ENCODE data around the gene TRPM8. TPM values are rescaled to one million over a fixed set of nuclear protein-coding genes. Genes with fewer than 3 reads are reported as not detected.

TRPM8 gene
- total RNA-seq, 1 donor from 2014 or later = not detected

DNA sequence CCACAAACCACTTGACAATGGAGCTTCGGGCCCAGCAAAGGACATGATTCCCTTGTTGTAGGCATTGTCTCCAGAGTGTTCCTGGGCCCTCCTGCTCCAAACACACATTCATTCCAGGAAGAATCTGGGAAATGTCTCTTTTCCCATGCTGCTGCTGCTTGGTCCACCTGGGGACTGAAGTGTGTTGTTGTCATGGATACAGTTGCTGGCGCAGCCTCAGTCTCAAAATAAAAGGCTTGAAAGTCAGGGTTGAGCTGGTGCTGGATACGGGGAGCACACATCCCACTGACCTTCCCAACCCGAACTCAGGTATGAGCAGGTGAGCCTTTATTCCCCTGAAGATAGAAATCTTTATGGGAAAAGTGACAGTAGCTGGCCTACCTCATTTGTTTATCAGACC is 102.7 kb downstream of the TRPM8 start:
- Mint-ChIP-seq H3K36me3 (no peaks in the 10 kb centered on the region), H3K4me1 (peaks cover 9% of the 10 kb centered on the region), H3K4me3 (no peak overlapping the region), H3K27me3 (ENCODE audit: low read depth) (peaks cover 13% of the 10 kb centered on the region), H3K27ac (no peak overlapping the region), H3K9me3 (peaks cover 17% of the 10 kb centered on the region)
- DNase-seq (ENCODE audit: low spot score in 2 of 2, unreplicated experiment in 2 of 2) = no peak
- no peak for TF ChIP-seq CTCF (IDR thresholded peaks at IDR 0.05; ENCODE audit: unreplicated experiment)

GRCh38 chr2:234020332-234020731 is 103.2 kb downstream of the TRPM8 start:
- no peak overlapping the region for H3K27ac Mint-ChIP-seq
- H3K36me3 Mint-ChIP-seq = no peaks in the 10 kb centered on the region
- H3K27me3 Mint-ChIP-seq (ENCODE audit: low read depth) = peaks cover 12% of the 10 kb centered on the region
- no peak for DNase-seq (ENCODE audit: low spot score in 2 of 2, unreplicated experiment in 2 of 2)
- H3K9me3 Mint-ChIP-seq = peaks cover 17% of the 10 kb centered on the region
- TF ChIP-seq CTCF (IDR thresholded peaks at IDR 0.05; ENCODE audit: unreplicated experiment) = no peak
- peaks cover 13% of the 10 kb centered on the region for H3K4me1 Mint-ChIP-seq
- H3K4me3 Mint-ChIP-seq = no peak overlapping the region

GRCh38 chr2:234022424-234022823 is 105.3 kb downstream of the TRPM8 start:
- Mint-ChIP-seq H3K27ac (no peak overlapping the region), H3K9me3 (peaks cover 12% of the 10 kb centered on the region), H3K4me1 (peaks cover 26% of the 10 kb centered on the region), H3K36me3 (no peaks in the 10 kb centered on the region), H3K4me3 (no peak overlapping the region), H3K27me3 (ENCODE audit: low read depth) (peaks cover 5% of the 10 kb centered on the region)
- DNase-seq (ENCODE audit: low spot score in 2 of 2, unreplicated experiment in 2 of 2) = no peak
- TF ChIP-seq CTCF (IDR thresholded peaks at IDR 0.05; ENCODE audit: unreplicated experiment) = no peak

DNA sequence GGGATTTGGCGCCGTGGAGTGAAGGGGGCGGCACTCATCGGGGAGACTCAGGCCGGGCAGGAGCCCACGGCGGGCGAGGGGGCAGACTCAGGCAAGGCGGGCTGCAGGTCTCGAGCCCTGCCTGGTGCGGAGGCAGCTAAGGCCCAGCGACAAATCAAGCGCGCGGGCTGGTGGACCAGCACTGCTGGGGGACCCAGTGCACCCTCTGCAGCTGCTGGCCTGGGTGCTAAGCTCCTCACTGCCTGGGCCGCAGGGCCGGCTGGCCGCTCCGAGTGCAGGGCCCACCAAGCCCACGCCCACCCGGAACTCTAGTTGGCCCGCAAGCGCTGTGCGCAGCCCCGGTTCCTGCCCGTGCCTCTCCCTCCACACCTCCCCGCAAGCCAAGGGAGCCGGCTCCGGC is 107.1 kb downstream of the TRPM8 start:
- Mint-ChIP-seq H3K36me3 (no peaks in the 10 kb centered on the region), H3K27me3 (ENCODE audit: low read depth) (peaks cover 5% of the 10 kb centered on the region), H3K27ac (no peak overlapping the region), H3K4me3 (no peak overlapping the region), H3K4me1 (peaks cover 30% of the 10 kb centered on the region), H3K9me3 (peaks cover 9% of the 10 kb centered on the region)
- no peak for TF ChIP-seq CTCF (IDR thresholded peaks at IDR 0.05; ENCODE audit: unreplicated experiment)
- DNase-seq (ENCODE audit: low spot score in 2 of 2, unreplicated experiment in 2 of 2) = no peak

DNA sequence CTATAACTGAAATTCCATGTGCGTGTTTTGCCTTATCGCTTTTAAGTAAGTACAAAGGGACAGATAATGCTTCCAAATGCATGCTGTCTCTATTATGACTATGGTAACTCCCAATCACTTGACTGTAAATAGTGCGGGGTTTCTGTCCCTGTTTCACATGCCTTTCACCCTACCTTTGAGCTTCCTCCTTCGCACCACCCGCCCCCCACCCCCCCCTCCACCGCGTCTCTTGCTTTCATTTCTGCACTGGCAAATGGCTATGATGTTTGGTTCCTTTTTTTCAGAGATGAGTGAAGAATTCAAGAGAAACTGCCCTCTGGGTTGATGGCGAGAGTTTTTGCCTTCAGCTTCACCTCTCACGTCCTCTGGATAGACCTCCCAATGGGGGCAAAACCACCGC is 108.3 kb downstream of the TRPM8 start:
- Mint-ChIP-seq H3K27ac (peak overlapping the region; percentile 84), H3K27me3 (ENCODE audit: low read depth) (peaks cover 4% of the 10 kb centered on the region), H3K4me3 (peak overlapping the region; percentile 46), H3K36me3 (no peaks in the 10 kb centered on the region), H3K9me3 (peaks cover 9% of the 10 kb centered on the region), H3K4me1 (peaks cover 30% of the 10 kb centered on the region)
- DNase-seq (ENCODE audit: low spot score in 2 of 2, unreplicated experiment in 2 of 2) = no peak
- TF ChIP-seq CTCF (IDR thresholded peaks at IDR 0.05; ENCODE audit: unreplicated experiment) = no peak

DNA sequence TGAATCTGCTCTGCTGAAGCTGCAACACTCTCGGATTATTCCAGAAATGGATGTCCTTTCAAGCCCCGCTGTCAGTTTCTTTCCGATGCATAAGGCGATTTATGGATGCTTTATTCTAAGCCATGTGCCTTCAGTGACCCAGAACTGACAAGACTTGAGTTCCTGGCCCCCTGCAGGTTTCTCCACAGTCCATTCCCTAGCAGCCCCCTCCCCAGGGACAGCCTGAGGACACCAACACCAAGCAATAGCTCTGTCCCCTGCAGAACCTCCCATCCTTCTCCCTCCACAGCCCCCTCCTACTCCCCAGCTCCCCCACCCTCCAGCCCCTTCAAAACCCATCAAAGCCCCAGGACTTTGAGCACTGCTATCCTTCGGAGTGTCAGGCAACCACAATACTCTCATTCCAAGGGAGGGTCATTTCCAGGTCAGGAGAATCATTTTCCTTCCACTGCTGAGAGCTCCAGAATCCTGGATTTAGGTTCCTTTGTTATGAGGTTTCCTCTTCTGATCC is 108.8 kb downstream of the TRPM8 start:
- Mint-ChIP-seq H3K27ac (peak overlapping the region; percentile 94), H3K9me3 (peaks cover 9% of the 10 kb centered on the region), H3K4me3 (peak overlapping the region; percentile 46), H3K36me3 (no peaks in the 10 kb centered on the region), H3K4me1 (peaks cover 30% of the 10 kb centered on the region), H3K27me3 (ENCODE audit: low read depth) (peaks cover 4% of the 10 kb centered on the region)
- TF ChIP-seq CTCF (IDR thresholded peaks at IDR 0.05; ENCODE audit: unreplicated experiment) = no peak
- DNase-seq (ENCODE audit: low spot score in 2 of 2, unreplicated experiment in 2 of 2) = no peak
